K562 (cell line): ENCODE measurements around the gene SH3BGR.

Source experiments
- L3MBTL2 ChIP-seq: fragments of 450-650 bp; IDR thresholded peaks from 2 replicates; pipeline ENCODE4 v1.6.1; 2016; ENCODE audit warnings: mild to moderate bottlenecking, moderate library complexity
- NR3C1 ChIP-seq: sonication (generic); formaldehyde crosslinking; IDR thresholded peaks from 2 replicates; pipeline ENCODE4 v1.8.1; 2022; ENCODE audit warnings: missing genetic modification reagents
- POLR2AphosphoS5 ChIP-seq: IDR thresholded peaks from 2 replicates; pipeline ENCODE4 v1.6.1; 2011; ENCODE audit warnings: mild to moderate bottlenecking, low read depth, low read length, moderate library complexity; ENCODE audit not compliant: control insufficient read depth, insufficient read depth
- SETDB1 ChIP-seq: IDR thresholded peaks from one replicate; pipeline ENCODE4 v1.6.1; 2012; ENCODE audit warnings: low read length, control low read depth, inconsistent platforms
- ZNF12 ChIP-seq: sonication (generic); formaldehyde crosslinking; IDR thresholded peaks from 2 replicates; pipeline ENCODE4 v1.4.0; 2020; ENCODE audit warnings: mild to moderate bottlenecking, missing genetic modification reagents
- ZNF445 ChIP-seq: fragments of 250-450 bp; sonication (Bioruptor Pico); IDR thresholded peaks from 2 replicates; pipeline ENCODE4 v1.4.0; 2020; ENCODE audit warnings: low read depth, mild to moderate bottlenecking, moderate library complexity

- TF ChIP-seq ZNF445 (CRISPR knock-in tag) (no peak), POLR2AphosphoS5 (no peak), SETDB1 (no peak), L3MBTL2 (no peak), ZNF12 (CRISPR knock-in tag) (no peak), NR3C1 (no peak)
Measured at GRCh38 chr21:39515684-39516472, 64.1 kb downstream of the SH3BGR start.
